ENCODE results near the gene COPE.
"Not testable (repeated sequence)": the region's sequence is repeated elsewhere in the genome, so short reads cannot be mapped to it uniquely, and the experiment has no call there.

Gene COPE

DNA sequence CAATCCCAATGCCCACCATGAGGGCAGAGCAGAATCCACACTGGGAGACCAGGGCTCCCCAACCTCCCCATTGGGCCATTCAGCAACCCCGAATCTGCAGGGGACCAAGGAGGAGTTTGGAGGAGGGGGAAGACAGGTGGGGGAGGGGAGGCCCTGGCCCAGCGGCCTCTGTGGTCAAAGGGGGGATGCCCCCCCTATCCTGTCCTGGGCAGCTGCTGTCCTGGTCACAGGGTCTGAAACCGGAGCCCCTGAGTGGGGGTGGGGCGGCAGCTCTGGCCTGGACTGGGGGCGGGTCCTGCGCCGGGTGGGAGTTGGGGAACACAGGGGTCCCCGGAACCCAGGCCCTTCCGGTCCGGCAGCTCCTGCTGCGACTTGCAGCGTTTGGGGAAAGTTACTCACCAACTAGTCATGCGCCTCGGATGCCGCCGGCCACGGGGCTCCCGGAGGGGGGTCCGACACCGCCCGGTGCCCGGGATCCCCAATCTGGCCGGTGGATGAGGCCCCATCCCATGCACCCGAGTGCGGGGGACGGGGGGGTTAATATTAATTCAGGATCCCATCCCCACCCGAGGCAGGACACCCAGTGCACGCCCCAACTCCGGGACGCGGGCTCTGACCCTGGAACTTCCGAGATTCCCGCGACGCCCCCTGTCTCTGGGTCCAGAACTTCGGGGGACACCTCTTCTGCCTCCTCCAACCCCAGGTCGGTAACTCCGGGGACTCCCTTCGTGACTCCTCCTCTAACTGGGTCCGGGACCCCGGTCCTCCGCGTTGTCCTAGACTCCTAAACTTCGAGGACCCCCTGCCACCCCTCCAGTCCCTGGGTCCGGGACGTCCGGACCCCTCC lies 21.0 kb upstream of the COPE start:
- DNase-seq = no peak

- no peak for DNase-seq
Observed at GRCh38 chr19:18939163-18939562, 20.0 kb upstream of the COPE start.

- no peak for DNase-seq
Observed at GRCh38 chr19:18933297-18933696, 14.1 kb upstream of the COPE start.

DNA sequence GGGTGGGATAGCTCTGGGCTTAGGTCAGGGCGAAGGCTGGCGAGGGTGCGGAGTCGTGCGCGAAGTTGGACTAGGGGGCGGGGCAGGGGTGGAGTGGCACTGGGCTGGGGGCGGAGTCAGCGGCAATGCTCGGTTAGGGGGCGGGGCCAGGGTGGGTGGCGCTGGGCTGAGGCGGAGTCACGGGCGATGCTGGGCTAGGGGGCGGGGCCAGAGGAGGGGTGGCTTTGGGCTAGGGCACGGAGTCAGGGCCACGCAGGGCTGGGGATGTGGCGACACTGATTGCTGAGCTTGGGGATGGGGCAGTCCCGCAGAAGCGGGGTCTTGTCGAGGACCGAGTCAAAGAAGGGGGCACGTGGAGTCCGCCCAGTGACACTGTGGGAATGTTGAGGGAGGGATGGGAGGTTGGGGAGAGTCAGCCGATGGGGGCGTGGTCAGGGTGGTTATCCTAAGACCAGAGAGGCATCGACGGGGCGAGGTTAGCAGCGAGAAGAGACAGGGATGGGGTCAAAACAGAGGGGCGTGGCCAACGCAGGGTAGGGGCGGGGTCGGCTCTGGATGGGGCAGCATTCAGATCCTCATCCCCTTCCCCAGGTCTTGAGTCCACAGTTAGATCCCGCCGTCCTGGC lies 13.1 kb upstream of the COPE start:
- DNase-seq = peak; percentile 85

GRCh38 chr19:18931316-18932162 lies 12.4 kb upstream of the COPE start:
- DNase-seq = no peak

DNA sequence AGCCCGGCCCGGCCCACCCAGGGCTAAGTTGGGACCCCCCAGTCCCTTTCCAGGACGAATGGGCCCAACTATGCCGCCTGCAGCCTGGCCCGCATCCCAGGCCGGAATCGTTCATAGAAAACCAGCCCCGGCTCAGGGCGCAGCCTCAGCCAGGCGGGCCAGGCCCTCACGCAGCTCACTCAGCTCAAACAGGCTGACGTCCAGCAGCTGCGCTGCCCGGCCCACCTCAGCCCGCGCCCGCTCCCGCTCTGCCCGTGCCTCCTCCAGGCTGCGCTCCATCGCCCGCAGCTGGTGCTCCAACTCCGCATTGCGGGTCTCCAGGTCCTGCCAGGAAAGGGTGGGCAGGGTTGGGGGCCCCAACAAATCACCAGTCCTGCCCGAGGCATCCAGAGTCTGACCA lies 10.1 kb upstream of the COPE start:
- no peak for DNase-seq

GRCh38 chr19:18928018-18928805 lies 9.0 kb upstream of the COPE start:
- no peak for DNase-seq

- DNase-seq = no peak
Observed at GRCh38 chr19:18924684-18925213, 5.6 kb upstream of the COPE start.

DNA sequence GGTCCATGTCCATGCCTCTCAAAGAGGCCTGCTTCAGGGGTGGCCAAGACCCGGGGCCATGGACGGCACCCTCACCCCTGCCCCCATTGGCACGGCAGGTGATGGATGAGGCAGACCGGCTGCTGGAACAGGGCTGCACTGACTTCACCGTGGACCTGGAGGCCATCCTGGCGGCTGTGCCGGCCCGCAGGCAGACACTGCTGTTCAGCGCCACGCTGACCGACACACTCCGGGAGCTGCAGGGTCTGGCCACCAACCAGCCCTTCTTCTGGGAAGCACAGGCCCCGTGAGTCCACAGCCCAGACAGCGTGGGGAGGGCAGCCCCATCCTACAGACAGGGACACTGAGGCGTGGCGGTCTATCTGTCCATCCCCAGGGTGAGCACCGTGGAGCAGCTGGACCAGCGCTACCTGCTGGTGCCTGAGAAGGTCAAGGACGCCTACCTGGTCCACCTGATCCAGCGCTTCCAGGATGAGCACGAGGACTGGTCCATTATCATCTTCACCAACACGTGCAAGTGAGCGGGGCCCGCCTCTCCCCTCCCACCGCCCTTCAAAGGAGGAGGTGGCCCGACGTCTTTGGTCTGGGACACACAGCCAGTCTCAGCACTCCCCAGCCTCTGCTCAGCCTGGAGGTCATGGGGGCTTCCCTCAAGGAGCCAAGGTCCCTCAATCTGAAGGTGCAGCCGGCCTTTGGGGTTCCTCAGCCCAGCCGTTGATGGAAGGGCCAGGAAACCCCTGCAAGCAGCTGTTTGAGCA lies 3.2 kb upstream of the COPE start:
- DNase-seq = no peak

- DNase-seq = no peak
Observed at GRCh38 chr19:18921593-18921992, 2.4 kb upstream of the COPE start.

- DNase-seq = no peak
Observed at GRCh38 chr19:18920400-18920799, 1.2 kb upstream of the COPE start.

GRCh38 chr19:18919900-18920214 lies 670 bp upstream of the COPE start:
- DNase-seq = no peak

DNA sequence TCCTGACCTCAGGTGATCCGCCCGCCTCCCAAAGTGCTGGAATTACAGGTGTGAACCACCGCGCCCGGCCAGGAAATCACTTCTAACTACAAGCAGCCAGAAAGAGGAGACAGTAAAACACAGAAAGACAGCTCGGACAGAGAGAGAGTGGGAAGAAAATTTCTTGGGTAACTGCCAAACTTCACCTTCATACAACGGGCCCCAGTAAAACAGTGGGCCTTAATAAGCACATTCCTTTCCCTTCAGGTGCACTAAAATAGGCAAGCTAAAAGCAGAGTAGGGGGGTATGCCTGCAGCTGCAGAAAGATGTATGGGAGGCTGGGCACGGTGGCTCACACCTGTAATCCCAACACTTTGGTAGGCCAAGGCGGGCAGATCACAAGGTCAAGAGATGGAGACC lies 1.6 kb downstream of the COPE start:
- DNase-seq = not testable (repeated sequence)

DNA sequence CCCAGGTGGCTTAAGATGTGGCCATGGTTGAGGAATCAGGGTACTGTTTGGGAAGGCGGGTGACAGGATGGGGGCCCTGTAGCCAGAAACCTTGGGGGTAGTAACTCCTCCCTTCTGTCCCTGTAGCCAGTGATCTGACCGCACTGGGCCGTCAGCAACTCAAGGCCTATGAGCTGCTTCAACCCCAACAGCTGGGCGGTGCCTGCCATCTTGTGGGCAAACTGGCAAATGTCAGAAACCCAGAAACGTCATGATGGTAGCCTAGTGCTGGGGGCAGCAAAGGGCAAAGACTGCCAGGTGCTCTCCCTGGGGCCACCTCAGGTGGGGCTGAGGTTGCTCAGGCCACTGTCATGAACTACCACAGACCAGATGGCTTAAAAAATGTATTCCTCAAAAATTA lies 3.5 kb downstream of the COPE start:
- DNase-seq = peak; percentile 42

DNA sequence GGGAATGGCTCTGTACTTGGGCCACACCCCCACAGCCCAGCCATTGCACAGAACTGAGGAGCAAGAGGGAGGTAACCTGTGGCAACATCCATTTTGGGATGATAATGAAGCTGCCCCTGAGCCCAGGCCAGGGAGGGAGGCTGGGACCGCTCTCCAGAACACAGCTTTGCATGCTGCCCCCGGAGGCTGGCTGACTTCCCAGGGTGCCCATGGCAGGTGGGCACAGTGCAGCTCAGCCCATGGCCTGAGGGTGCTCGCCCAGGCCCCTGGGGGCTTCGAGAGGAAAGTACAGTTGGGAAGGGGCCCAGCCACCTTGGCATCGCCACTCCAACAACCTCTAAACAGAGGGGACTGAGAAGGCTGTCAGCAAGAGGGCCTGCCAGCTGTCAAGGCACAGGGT lies 5.7 kb downstream of the COPE start:
- DNase-seq = no peak

- DNase-seq = no peak
Observed at GRCh38 chr19:18912933-18913332, 6.3 kb downstream of the COPE start.

GRCh38 chr19:18910801-18911436 lies 8.3 kb downstream of the COPE start:
- no peak for DNase-seq

DNA sequence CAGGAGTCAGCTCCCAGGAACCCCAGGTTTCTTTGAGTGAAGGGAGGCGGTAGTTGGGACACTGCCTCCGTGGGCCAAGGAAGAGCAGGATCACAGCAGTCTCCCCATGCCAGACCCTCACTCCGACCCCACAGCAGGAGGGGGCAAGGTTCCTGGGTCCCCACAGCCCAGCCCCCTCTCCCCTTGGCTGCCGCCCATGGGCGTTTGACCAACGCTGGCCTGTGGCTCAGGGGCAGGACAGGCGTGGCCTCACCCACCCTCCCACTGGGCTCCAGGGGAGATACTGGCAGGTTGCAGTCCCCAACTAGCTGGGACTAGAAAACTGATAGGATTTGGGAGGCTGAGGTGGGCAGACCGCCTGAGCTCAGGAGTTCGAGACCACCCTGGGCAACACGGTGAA lies 9.2 kb downstream of the COPE start:
- no peak for DNase-seq

DNA sequence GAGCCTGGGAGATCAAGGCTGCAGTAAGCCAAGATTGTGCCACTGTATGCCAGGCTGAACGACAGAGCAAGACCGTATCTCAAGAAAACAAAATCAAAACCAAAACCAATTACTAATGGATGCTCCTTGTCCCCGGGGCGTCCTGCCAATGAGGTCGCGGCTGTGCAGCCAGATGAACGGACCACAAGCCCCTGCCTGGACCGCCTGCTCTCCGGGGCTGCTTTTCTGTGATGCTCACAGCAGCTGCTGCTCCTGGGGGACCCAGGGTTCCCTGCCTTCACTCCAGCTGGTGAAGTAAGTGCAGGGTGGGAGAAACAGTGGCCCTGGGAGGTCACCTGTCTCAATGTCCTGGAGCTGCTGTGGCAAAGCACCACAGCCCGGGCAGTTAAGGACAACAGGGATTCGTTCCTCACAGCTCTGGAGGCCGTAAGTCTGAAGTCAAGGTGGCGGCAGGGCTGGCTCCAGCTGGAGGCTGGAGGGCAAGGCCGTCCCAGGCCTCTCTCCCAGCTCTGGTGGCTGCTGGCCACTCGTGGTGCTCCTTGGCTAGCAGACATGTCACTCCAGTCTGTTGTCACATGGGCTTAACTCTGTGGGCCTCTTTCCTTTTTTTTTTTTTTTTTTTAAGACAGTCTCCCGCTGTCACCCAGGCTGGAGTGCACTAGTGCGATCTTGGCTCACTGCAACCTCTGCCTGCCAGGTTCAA lies 10.1 kb downstream of the COPE start:
- DNase-seq = no peak

- DNase-seq = no peak
Observed at GRCh38 chr19:18906605-18907519, 12.3 kb downstream of the COPE start.
